ENCODE measurements around the gene CAP2. TPM values are rescaled to one million over a fixed set of nuclear protein-coding genes. Genes with fewer than 3 reads are reported as not detected.

CAP2 gene
- total RNA-seq, 1 experiment from 2014 or later = 37.0 TPM

GRCh38 chr6:17388365-17388764 is 5.0 kb upstream of the CAP2 start:
- no peak for DNase-seq (ENCODE audit: low read depth, low spot score)
- CTCF ChIA-PET = no interaction called here
- POLR2A ChIA-PET = no interaction called here
- no TSS peak for BruUV-seq (replicated peaks)
- no peaks in the 10 kb centered on the region for H3K36me3 ChIP-seq (ENCODE audit: control insufficient read depth, insufficient read depth, low read length)
- TF ChIP-seq REST (IDR thresholded peaks at IDR 0.05; ENCODE audit: insufficient read depth in 1 of 2, low read depth in 2 of 2, low read length in 1 of 2) = no peak
- TF ChIP-seq POLR2AphosphoS5 (IDR thresholded peaks at IDR 0.05; ENCODE audit: low read depth, low read length) = no peak
- TF ChIP-seq SIN3A (IDR thresholded peaks at IDR 0.05; ENCODE audit: borderline replicate concordance, insufficient read depth, low read depth, low read length) = no peak
- no peak for TF ChIP-seq TCF7L2 (IDR thresholded peaks at IDR 0.05; ENCODE audit: low read depth, low read length)
- TF ChIP-seq, protein P1, sequence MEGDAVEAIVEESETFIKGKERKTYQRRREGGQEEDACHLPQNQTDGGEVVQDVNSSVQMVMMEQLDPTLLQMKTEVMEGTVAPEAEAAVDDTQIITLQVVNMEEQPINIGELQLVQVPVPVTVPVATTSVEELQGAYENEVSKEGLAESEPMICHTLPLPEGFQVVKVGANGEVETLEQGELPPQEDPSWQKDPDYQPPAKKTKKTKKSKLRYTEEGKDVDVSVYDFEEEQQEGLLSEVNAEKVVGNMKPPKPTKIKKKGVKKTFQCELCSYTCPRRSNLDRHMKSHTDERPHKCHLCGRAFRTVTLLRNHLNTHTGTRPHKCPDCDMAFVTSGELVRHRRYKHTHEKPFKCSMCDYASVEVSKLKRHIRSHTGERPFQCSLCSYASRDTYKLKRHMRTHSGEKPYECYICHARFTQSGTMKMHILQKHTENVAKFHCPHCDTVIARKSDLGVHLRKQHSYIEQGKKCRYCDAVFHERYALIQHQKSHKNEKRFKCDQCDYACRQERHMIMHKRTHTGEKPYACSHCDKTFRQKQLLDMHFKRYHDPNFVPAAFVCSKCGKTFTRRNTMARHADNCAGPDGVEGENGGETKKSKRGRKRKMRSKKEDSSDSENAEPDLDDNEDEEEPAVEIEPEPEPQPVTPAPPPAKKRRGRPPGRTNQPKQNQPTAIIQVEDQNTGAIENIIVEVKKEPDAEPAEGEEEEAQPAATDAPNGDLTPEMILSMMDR (IDR thresholded peaks at IDR 0.05) = no peak
- no peak overlapping the region for H3K27ac ChIP-seq (ENCODE audit: low read length)
- H3K27me3 ChIP-seq (ENCODE audit: control insufficient read depth, insufficient read depth, low read length) = no peaks in the 10 kb centered on the region
- peaks cover 9% of the 10 kb centered on the region; the same call in 1 of the 2 replicates for H3K4me1 ChIP-seq (ENCODE audit: control insufficient read depth, insufficient read depth, low read length)
- H3K4me3 ChIP-seq (ENCODE audit: low read depth in 2 of 2, low read length in 2 of 2) = no peak overlapping the region
- ATAC-seq = no peak
- intact Hi-C loops (cut with micrococcal nuclease; ENCODE audit: unreplicated experiment) = no loop called here
- H3K9me3 ChIP-seq (ENCODE audit: control insufficient read depth, insufficient read depth, low read depth, low read length) = no peaks in the 10 kb centered on the region
- in situ Hi-C loops (cut with HindIII; ENCODE audit: low pct_unique_long_range_greater_than_20kb, low sequenced_read_pairs) = no loop called here

- H3K27me3 ChIP-seq (ENCODE audit: control insufficient read depth, insufficient read depth, low read length) = no peaks in the 10 kb centered on the region
- in situ Hi-C loops (cut with HindIII; ENCODE audit: low pct_unique_long_range_greater_than_20kb, low sequenced_read_pairs) (no loop called here), intact Hi-C loops (cut with micrococcal nuclease; ENCODE audit: unreplicated experiment) (no loop called here)
- peaks cover 9% of the 10 kb centered on the region; the same call in 1 of the 2 replicates for H3K4me1 ChIP-seq (ENCODE audit: control insufficient read depth, insufficient read depth, low read length)
- DNase-seq (ENCODE audit: low read depth, low spot score) (no peak), ATAC-seq (no peak)
- no peak overlapping the region for H3K27ac ChIP-seq (ENCODE audit: low read length)
- TF ChIP-seq POLR2AphosphoS5 (IDR thresholded peaks at IDR 0.05; ENCODE audit: low read depth, low read length) = no peak
- TF ChIP-seq SIN3A (IDR thresholded peaks at IDR 0.05; ENCODE audit: borderline replicate concordance, insufficient read depth, low read depth, low read length) = no peak
- no peak for TF ChIP-seq REST (IDR thresholded peaks at IDR 0.05; ENCODE audit: insufficient read depth in 1 of 2, low read depth in 2 of 2, low read length in 1 of 2)
- TF ChIP-seq TCF7L2 (IDR thresholded peaks at IDR 0.05; ENCODE audit: low read depth, low read length) = no peak
- no peaks in the 10 kb centered on the region for H3K9me3 ChIP-seq (ENCODE audit: control insufficient read depth, insufficient read depth, low read depth, low read length)
- ChIA-PET POLR2A (no interaction called here), CTCF (no interaction called here)
- no TSS peak for BruUV-seq (replicated peaks)
- H3K4me3 ChIP-seq (ENCODE audit: low read depth in 2 of 2, low read length in 2 of 2) = no peak overlapping the region
- H3K36me3 ChIP-seq (ENCODE audit: control insufficient read depth, insufficient read depth, low read length) = no peaks in the 10 kb centered on the region
Measured at GRCh38 chr6:17389274-17389847, 4.0 kb upstream of the CAP2 start.
